Endothelial cell of umbilical vein (primary cell): Measurements from ENCODE around the gene RUNX2. TPM values are rescaled to one million over a fixed set of nuclear protein-coding genes. Genes with fewer than 3 reads are reported as not detected.

Experiments used
- BruUV-seq: library from RNA; stranded (reverse); fragments of 400-500 nt; replicated peaks from 2 replicates; lab custom pipeline; 2021; lab: Mats Ljungman, UMichigan
- CTCF ChIA-PET: fragments of 300-600, 350-600 bp; sonication (Branson Sonifier 250); formaldehyde crosslinking; loops from one replicate; lab custom pipeline; 2021; ENCODE audit warnings: antibody characterized with exemption, inconsistent platforms; lab: Charles Lee
- POLR2A ChIA-PET: fragments of 300-600, 350-600 bp; sonication (Branson Sonifier 250); formaldehyde crosslinking; loops from one replicate; lab custom pipeline; 2021; ENCODE audit warnings: antibody characterized with exemption, inconsistent platforms; lab: Charles Lee
- DNase-seq: peaks from one replicate; pipeline ENCODE4 v3.0.0-alpha.2; 2011; ENCODE audit warnings: low read depth, low spot score
- FAIRE-seq: peaks from 2 replicates; lab custom pipeline; 2011; peaks lifted over from hg19 to GRCh38; lab: Jason Lieb, UNC
- H2AFZ ChIP-seq: 2 replicates; pipeline ENCODE4 v1.6.0; 2012; ENCODE audit warnings: low read depth, low read length, control low read depth, inconsistent platforms
- H3K27ac ChIP-seq: 2 replicates; pipeline ENCODE4 v1.5.1; 2011; ENCODE audit warnings: low read depth, mild to moderate bottlenecking, control low read depth, low read length, moderate library complexity; ENCODE audit not compliant: insufficient read depth
- H3K27me3 ChIP-seq, 2 experiments: 2 replicates each; pipeline versions ENCODE4 v1.6.0 to v1.6.1; 2011; ENCODE audit warnings: low read length in 2 of 2, mixed read lengths in 1 of 2; ENCODE audit not compliant: control insufficient read depth in 2 of 2, insufficient read depth in 2 of 2
- H3K36me3 ChIP-seq, 2 experiments: 2 replicates in 1 of 2; 3 replicates in 1 of 2; pipeline ENCODE4 v1.5.1; 2011; ENCODE audit warnings: low read length in 2 of 2, mild to moderate bottlenecking in 1 of 2, moderate library complexity in 1 of 2; ENCODE audit not compliant: control insufficient read depth in 2 of 2, insufficient read depth in 2 of 2; ENCODE audit errors: extremely low read depth in 1 of 2
- H3K4me1 ChIP-seq: 3 replicates; pipeline ENCODE4 v1.5.1; 2011; ENCODE audit warnings: mild to moderate bottlenecking, low read length; ENCODE audit not compliant: control insufficient read depth, insufficient read depth; ENCODE audit errors: extremely low read depth
- H3K4me2 ChIP-seq: 2 replicates; pipeline ENCODE4 v1.6.1; 2011; ENCODE audit warnings: low read length, control low read depth, mixed read lengths; ENCODE audit not compliant: insufficient read depth
- H3K4me3 ChIP-seq, 3 experiments: fragments of 200-600 bp in 1 of 3; sonication (generic), shearing (Covaris generic) in 1 of 3; replicated peaks in 1 of 3; 2 replicates each; pipeline ENCODE4 v1.5.1; 2011 to 2016; ENCODE audit warnings: control low read depth in 3 of 3, low read length in 3 of 3, mild to moderate bottlenecking in 2 of 3, inconsistent platforms in 1 of 3, low read depth in 1 of 3, moderate library complexity in 1 of 3; ENCODE audit not compliant: insufficient read depth in 1 of 3
- H3K79me2 ChIP-seq: 2 replicates; pipeline ENCODE4 v1.6.0; 2012; ENCODE audit warnings: low read length, inconsistent platforms; ENCODE audit not compliant: control insufficient read depth, insufficient read depth
- H3K9ac ChIP-seq: replicated peaks from 2 replicates; pipeline ENCODE3; 2011; ENCODE audit warnings: low read length, control low read depth; ENCODE audit not compliant: insufficient read depth; ENCODE audit errors: extremely low read depth
- H3K9me1 ChIP-seq: replicated peaks from 3 replicates; pipeline ENCODE4 v1.6.0; 2011; ENCODE audit warnings: mild to moderate bottlenecking, low read length; ENCODE audit not compliant: control insufficient read depth, insufficient read depth; ENCODE audit errors: extremely low read depth
- H3K9me3 ChIP-seq: replicated peaks from 2 replicates; pipeline ENCODE4 v1.5.1; 2012; ENCODE audit warnings: low read length, inconsistent platforms; ENCODE audit not compliant: control insufficient read depth, insufficient read depth
- H4K20me1 ChIP-seq: replicated peaks from 2 replicates; pipeline ENCODE3; 2011; ENCODE audit warnings: mild to moderate bottlenecking, low read length; ENCODE audit not compliant: control insufficient read depth, insufficient read depth; ENCODE audit errors: extremely low read depth
- CTCF ChIP-seq, 2 donors: IDR thresholded peaks; 1 replicate in 1 of 2; 2 replicates in 1 of 2; pipeline ENCODE4 v1.5.1; 2011; ENCODE audit warnings: low read length in 2 of 2, mild to moderate bottlenecking in 2 of 2, moderate library complexity in 2 of 2, control low read depth in 1 of 2, inconsistent platforms in 1 of 2, low read depth in 1 of 2; ENCODE audit not compliant: insufficient read depth in 1 of 2; ENCODE audit errors: extremely low read depth in 1 of 2
- EZH2 ChIP-seq: IDR thresholded peaks from 2 replicates; pipeline ENCODE4 v1.6.1; 2012; ENCODE audit warnings: borderline replicate concordance, low read depth, mild to moderate bottlenecking, moderate library complexity, low read length, inconsistent platforms; ENCODE audit not compliant: severe bottlenecking
- FOS ChIP-seq: IDR thresholded peaks from 2 replicates; pipeline ENCODE4 v1.6.1; 2011; ENCODE audit warnings: mild to moderate bottlenecking, low read length, moderate library complexity, borderline replicate concordance; ENCODE audit not compliant: insufficient read depth
- GATA2 ChIP-seq: IDR thresholded peaks from 2 replicates; pipeline ENCODE4 v1.7.0; 2011; ENCODE audit warnings: low read depth, mild to moderate bottlenecking, moderate library complexity, mixed read lengths, low read length; ENCODE audit not compliant: insufficient read length, insufficient read depth
- JUN ChIP-seq: IDR thresholded peaks from 2 replicates; pipeline ENCODE4 v1.6.1; 2011; ENCODE audit warnings: borderline replicate concordance, low read depth; ENCODE audit not compliant: insufficient read length, insufficient read depth
- MAX ChIP-seq: IDR thresholded peaks from 2 replicates; pipeline ENCODE4 v1.6.1; 2011; ENCODE audit not compliant: insufficient read depth, insufficient read length
- MYC ChIP-seq: IDR thresholded peaks from one replicate; pipeline ENCODE4 v1.6.1; 2011; ENCODE audit warnings: mild to moderate bottlenecking, low read depth, low read length
- POLR2A ChIP-seq: IDR thresholded peaks from 2 replicates; pipeline ENCODE4 v1.6.1; 2012; ENCODE audit warnings: low read depth, mild to moderate bottlenecking, control low read depth, low read length
- POLR2AphosphoS5 ChIP-seq: IDR thresholded peaks from 2 replicates; pipeline ENCODE4 v1.6.1; 2012; ENCODE audit warnings: low read depth, mild to moderate bottlenecking, control low read depth, low read length, moderate library complexity; ENCODE audit not compliant: insufficient read depth
- dilution Hi-C: fragments of 300-500 bp; cut with MboI; formaldehyde crosslinking; loops from one replicate; pipeline ENCODE4 v1.15.0; 2019; ENCODE audit warnings: low sequenced_read_pairs; ENCODE audit not compliant: extremely low pct_ligation_motif_present
- intact Hi-C: fragments of 100-400 bp; cut with micrococcal nuclease; formaldehyde crosslinking; loops from one replicate; pipeline ENCODE4 v1.10.0; 2022
- polyA plus RNA-seq, 4 experiments: library from polyadenylated mRNA; depleted of rRNA in 3 of 4; stranded (reverse) in 3 of 4; unstranded in 1 of 4; fragments of >200 nt; gene quantifications; 2 replicates each; pipeline versions ENCODE4 v1.2.1 to v1.2.3, GENCODE V29; 2011 to 2012; ENCODE audit warnings: missing spikeins in 1 of 4
- total RNA-seq: library from RNA; stranded (reverse); gene quantifications from 2 replicates; pipeline ENCODE4 v1.2.3, GENCODE V29; 2021

The RUNX2 gene
- total and polyA plus RNA-seq, 2 donors (not counting 3 experiments of a cell fraction or from before 2014, with no cell fraction given) = 0.06 TPM; not detected in 1

- H3K4me2 ChIP-seq = peak overlapping the region; percentile 49
- H3K79me2 ChIP-seq = no peaks in the 10 kb centered on the region
- TF ChIP-seq FOS (no peak), EZH2 (no peak), MAX (no peak), POLR2A (no peak), JUN (no peak), CTCF (IDR thresholded peaks at IDR 0.05; ENCODE audit: extremely low read depth in 1 of 2, insufficient read depth in 1 of 2, low read depth in 1 of 2, low read length in 2 of 2) (no peak), GATA2 (no peak), MYC (no peak), POLR2AphosphoS5 (no peak)
- POLR2A ChIA-PET = no interaction called here
- peak overlapping the region; percentile 26 for H3K27ac ChIP-seq
- no peak overlapping the region for H3K9ac ChIP-seq
- H3K27me3 ChIP-seq = no peaks in the 10 kb centered on the region
- no peaks in the 10 kb centered on the region for H3K9me1 ChIP-seq
- H3K4me3 ChIP-seq = no peak overlapping the region
- peaks cover 48% of the 10 kb centered on the region for H3K4me1 ChIP-seq
- FAIRE-seq = peak; percentile 48
- H2AFZ ChIP-seq = no peak overlapping the region
- no peaks in the 10 kb centered on the region for H3K36me3 ChIP-seq
- no peak for DNase-seq
- CTCF ChIA-PET = interaction anchor here (0.7 to 2.3 kb wide), 3 partner anchors 63 to 1182 kb away, joined by 3 to 20 read pairs (median 5); no protein-coding TSS in a partner anchor
- intact Hi-C loops = loop anchor here (2.0 kb wide), 3 partner anchors 64 to 228 kb away; no protein-coding TSS in a partner anchor
- dilution Hi-C loops = no loop called here
- no peaks in the 10 kb centered on the region for H3K9me3 ChIP-seq
- no TSS peak for BruUV-seq
- H4K20me1 ChIP-seq = no peaks in the 10 kb centered on the region
Observed at GRCh38 chr6:45651301-45651700, 323.2 kb downstream of the RUNX2 start.
